H1 (cell line): Measurements from ENCODE around the gene CERS5. TPM values are rescaled to one million over a fixed set of nuclear protein-coding genes. Genes with fewer than 3 reads are reported as not detected.

ENCODE experiments used
- CTCF ChIA-PET: fragments of 300-600 bp; sonication (Branson Sonifier 250); formaldehyde crosslinking; loops from one replicate; lab custom pipeline; 2021; ENCODE audit not compliant: partially characterized antibody; lab: Charles Lee
- POLR2A ChIA-PET: fragments of 300-600 bp; sonication (Branson Sonifier 250); formaldehyde crosslinking; loops from one replicate; lab custom pipeline; 2021; ENCODE audit warnings: inconsistent platforms; ENCODE audit not compliant: partially characterized antibody; lab: Charles Lee
- DNase-seq, 2 experiments: peaks; one replicate each; pipeline versions ENCODE4 v3.0.0 to v3.0.0-alpha.2; 2010 to 2022; ENCODE audit warnings: low spot score in 2 of 2, low read depth in 1 of 2, mixed read lengths in 1 of 2
- FAIRE-seq: peaks from 2 replicates; lab custom pipeline; 2011; peaks lifted over from hg19 to GRCh38; lab: Jason Lieb, UNC
- H2AFZ ChIP-seq: 2 replicates; pipeline ENCODE4 v1.8.1; 2012; ENCODE audit warnings: low read length, inconsistent platforms
- H2AK5ac ChIP-seq: 2 replicates; pipeline ENCODE4 v1.6.1; 2013; ENCODE audit warnings: low read depth, low read length
- H2BK120ac ChIP-seq: replicated peaks from 2 replicates; pipeline ENCODE3; 2013; ENCODE audit warnings: low read depth, low read length, inconsistent platforms
- H2BK12ac ChIP-seq: 2 replicates; pipeline ENCODE4 v1.6.1; 2013; ENCODE audit warnings: low read depth, low read length
- H2BK15ac ChIP-seq: 2 replicates; pipeline ENCODE4 v1.6.1; 2013; ENCODE audit warnings: low read length
- H2BK20ac ChIP-seq: 2 replicates; pipeline ENCODE4 v1.6.1; 2013; ENCODE audit warnings: low read length
- H2BK5ac ChIP-seq: 2 replicates; pipeline ENCODE4 v1.6.1; 2013; ENCODE audit warnings: low read depth, low read length
- H3K14ac ChIP-seq: 2 replicates; pipeline ENCODE4 v1.6.1; 2013; ENCODE audit warnings: inconsistent platforms; ENCODE audit not compliant: insufficient read length
- H3K18ac ChIP-seq: 2 replicates; pipeline ENCODE4 v1.6.1; 2013; ENCODE audit warnings: low read length; ENCODE audit errors: extremely low read depth
- H3K23ac ChIP-seq: 2 replicates; pipeline ENCODE4 v1.6.1; 2013; ENCODE audit warnings: inconsistent platforms; ENCODE audit not compliant: insufficient read length
- H3K23me2 ChIP-seq: 2 replicates; pipeline ENCODE4 v1.6.1; 2013; ENCODE audit warnings: low read depth, low read length
- H3K27ac ChIP-seq: 2 replicates; pipeline ENCODE4 v1.6.1; 2011; ENCODE audit warnings: low read depth, low read length, inconsistent platforms
- H3K27me3 ChIP-seq, 4 experiments: replicated peaks in 1 of 4; 1 replicate in 1 of 4; 2 replicates in 3 of 4; pipeline versions ENCODE4 v1.6.1 to v1.8.1; 2011 to 2013; ENCODE audit warnings: low read length in 3 of 4, mild to moderate bottlenecking in 3 of 4, inconsistent platforms in 2 of 4, mixed read lengths in 2 of 4, moderate library complexity in 1 of 4; ENCODE audit not compliant: control insufficient read depth in 3 of 4, insufficient read depth in 3 of 4; ENCODE audit errors: extremely low read depth in 1 of 4
- H3K36me3 ChIP-seq, 4 experiments: 2 replicates each; pipeline versions ENCODE4 v1.6.1 to v1.8.1; 2011 to 2013; ENCODE audit warnings: mild to moderate bottlenecking in 4 of 4, low read length in 3 of 4, moderate library complexity in 2 of 4, control low read depth in 1 of 4, inconsistent platforms in 1 of 4; ENCODE audit not compliant: insufficient read depth in 4 of 4, control insufficient read depth in 2 of 4
- H3K4ac ChIP-seq: replicated peaks from 2 replicates; pipeline ENCODE3; 2013; ENCODE audit warnings: low read length, low read depth, mixed read lengths, inconsistent platforms; ENCODE audit not compliant: insufficient read length
- H3K4me1 ChIP-seq, 4 experiments: replicated peaks in 1 of 4; 1 replicate in 1 of 4; 2 replicates in 3 of 4; pipeline versions ENCODE4 v1.6.1 to v1.8.1; 2011 to 2013; ENCODE audit warnings: low read length in 3 of 4, inconsistent platforms in 2 of 4, mixed read lengths in 1 of 4; ENCODE audit not compliant: insufficient read depth in 4 of 4, control insufficient read depth in 3 of 4
- H3K4me2 ChIP-seq, 2 experiments: 2 replicates each; pipeline versions ENCODE4 v1.6.1 to v1.8.1; 2011 to 2013; ENCODE audit warnings: low read depth in 2 of 2, low read length in 2 of 2, control low read depth in 1 of 2, inconsistent platforms in 1 of 2, mild to moderate bottlenecking in 1 of 2; ENCODE audit not compliant: insufficient read depth in 1 of 2
- H3K4me3 ChIP-seq, 4 experiments: fragments of 200-600, 300-600 bp in 1 of 4; sonication (generic), shearing (Covaris generic), sonication (Bioruptor Twin) in 1 of 4; 2 replicates each; pipeline versions ENCODE4 v1.5.1 to v1.8.1; 2011 to 2016; ENCODE audit warnings: low read length in 4 of 4, low read depth in 3 of 4, control low read depth in 2 of 4, inconsistent platforms in 2 of 4, mild to moderate bottlenecking in 2 of 4, mixed read lengths in 1 of 4, moderate library complexity in 1 of 4; ENCODE audit not compliant: insufficient read depth in 2 of 4; ENCODE audit errors: extremely low read depth in 1 of 4
- H3K56ac ChIP-seq: replicated peaks from 2 replicates; pipeline ENCODE3; 2013; ENCODE audit warnings: low read depth, mild to moderate bottlenecking, mixed read lengths, low read length, inconsistent platforms; ENCODE audit not compliant: insufficient read length
- H3K79me1 ChIP-seq: 2 replicates; pipeline ENCODE4 v1.6.1; 2013; ENCODE audit warnings: low read depth, low read length, control low read depth
- H3K79me2 ChIP-seq, 2 experiments: 2 replicates each; pipeline versions ENCODE4 v1.6.1 to v1.8.1; 2012 to 2013; ENCODE audit warnings: low read length in 2 of 2, mild to moderate bottlenecking in 2 of 2, inconsistent platforms in 1 of 2; ENCODE audit not compliant: insufficient read depth in 2 of 2, control insufficient read depth in 1 of 2
- H3K9ac ChIP-seq, 4 experiments: replicated peaks in 1 of 4; 1 replicate in 1 of 4; 2 replicates in 3 of 4; pipeline versions ENCODE4 v1.6.1 to v1.8.1; 2011 to 2013; ENCODE audit warnings: low read depth in 3 of 4, low read length in 3 of 4, control low read depth in 2 of 4, mild to moderate bottlenecking in 2 of 4, moderate library complexity in 2 of 4, inconsistent platforms in 1 of 4; ENCODE audit errors: extremely low read depth in 1 of 4
- H3K9me3 ChIP-seq, 2 experiments: 2 replicates each; pipeline versions ENCODE4 v1.6.1 to v1.8.1; 2012 to 2013; ENCODE audit warnings: mild to moderate bottlenecking in 2 of 2, moderate library complexity in 2 of 2, control low read depth in 1 of 2, inconsistent platforms in 1 of 2, low read depth in 1 of 2, low read length in 1 of 2, mixed read lengths in 1 of 2; ENCODE audit not compliant: insufficient read depth in 2 of 2
- H4K20me1 ChIP-seq, 2 experiments: replicated peaks in 1 of 2; 2 replicates each; pipeline versions ENCODE3 to v1.8.1; 2011 to 2013; ENCODE audit warnings: inconsistent platforms in 2 of 2, low read length in 2 of 2, mild to moderate bottlenecking in 1 of 2; ENCODE audit not compliant: insufficient read depth in 2 of 2, control insufficient read depth in 1 of 2
- H4K5ac ChIP-seq: 2 replicates; pipeline ENCODE4 v1.6.1; 2013; ENCODE audit warnings: low read length, low read depth, mixed read lengths, inconsistent platforms; ENCODE audit not compliant: insufficient read length
- H4K8ac ChIP-seq: 2 replicates; pipeline ENCODE4 v1.8.0; 2013; ENCODE audit warnings: mild to moderate bottlenecking, moderate library complexity, low read length, inconsistent platforms; ENCODE audit not compliant: insufficient read depth; ENCODE audit errors: extremely low read depth
- H4K91ac ChIP-seq: replicated peaks from 2 replicates; pipeline ENCODE3; 2013; ENCODE audit warnings: low read length, mixed read lengths, inconsistent platforms; ENCODE audit not compliant: insufficient read length
- ASH2L ChIP-seq: fragments of 200-600, 300-600 bp; sonication (generic); IDR thresholded peaks from one replicate; pipeline ENCODE4 v1.7.1; 2017; ENCODE audit warnings: low read length
- BRCA1 ChIP-seq: IDR thresholded peaks from 2 replicates; pipeline ENCODE4 v1.6.1; 2012; ENCODE audit warnings: low read depth, low read length, improper control_type of control experiment
- GTF2F1 ChIP-seq: IDR thresholded peaks from 2 replicates; pipeline ENCODE4 v1.6.1; 2012; ENCODE audit warnings: low read depth, low read length, improper control_type of control experiment, borderline replicate concordance
- KDM1A ChIP-seq: fragments of 200-600, 300-600 bp; sonication (generic); IDR thresholded peaks from 2 replicates; pipeline ENCODE4 v1.7.1; 2016; ENCODE audit warnings: mild to moderate bottlenecking, low read length, borderline replicate concordance
- POLR2AphosphoS5 ChIP-seq: IDR thresholded peaks from 2 replicates; pipeline ENCODE4 v1.6.1; 2011; ENCODE audit warnings: low read depth, low read length
- RBBP5 ChIP-seq: IDR thresholded peaks from 2 replicates; pipeline ENCODE4 v1.7.1; 2012; ENCODE audit warnings: low read depth, mild to moderate bottlenecking, inconsistent platforms, low read length, moderate library complexity, borderline replicate concordance
- RNF2 ChIP-seq: fragments of 200-900, 300-1000 bp; sonication (generic); IDR thresholded peaks from 2 replicates; pipeline ENCODE4 v1.7.1; 2016; ENCODE audit warnings: borderline replicate concordance, low read depth, mild to moderate bottlenecking, antibody characterized with exemption, low read length; ENCODE audit not compliant: poor library complexity, severe bottlenecking; ENCODE audit errors: missing control alignments
- RXRA ChIP-seq: IDR thresholded peaks from 2 replicates; pipeline ENCODE4 v1.6.1; 2011; ENCODE audit warnings: low read depth, mild to moderate bottlenecking, low read length, moderate library complexity; ENCODE audit not compliant: insufficient read depth
- SP1 ChIP-seq: IDR thresholded peaks from 2 replicates; pipeline ENCODE4 v1.6.1; 2011; ENCODE audit warnings: low read depth, low read length
- SRF ChIP-seq: IDR thresholded peaks from 2 replicates; pipeline ENCODE4 v1.6.1; 2011; ENCODE audit warnings: mild to moderate bottlenecking, low read depth, low read length, moderate library complexity
- SUZ12 ChIP-seq: fragments of 200-600 bp; sonication (generic); IDR thresholded peaks from 2 replicates; pipeline ENCODE4 v1.6.1; 2012; ENCODE audit warnings: mild to moderate bottlenecking, inconsistent platforms, low read length, moderate library complexity, mixed read lengths
- TAF1 ChIP-seq: IDR thresholded peaks from 2 replicates; pipeline ENCODE4 v1.6.1; 2011; ENCODE audit warnings: mild to moderate bottlenecking, low read depth, low read length
- TAF7 ChIP-seq: optimal IDR thresholded peaks from 2 replicates; pipeline ENCODE3; 2011; ENCODE audit warnings: low read depth, mild to moderate bottlenecking, inconsistent platforms, low read length, moderate library complexity, borderline replicate concordance
- YY1 ChIP-seq: IDR thresholded peaks from 2 replicates; pipeline ENCODE4 v1.6.1; 2011; ENCODE audit warnings: low read depth, mild to moderate bottlenecking, low read length
- ZNF274 ChIP-seq: IDR thresholded peaks from 2 replicates; pipeline ENCODE4 v1.7.0; 2012; ENCODE audit warnings: low read length, borderline replicate concordance; ENCODE audit errors: extremely low read depth
- WGBS, 2 experiments: shearing (Covaris generic) in 1 of 2; methylation state at CpG; one replicate each; pipeline versions ENCODE4 v1.1.6 to v1.1.7; 2013 to 2015; ENCODE audit warnings: low lambda C conversion rate in 2 of 2, mixed read lengths in 2 of 2, inconsistent platforms in 1 of 2, low coverage in 1 of 2, missing lambda C conversion rate in 1 of 2; ENCODE audit not compliant: insufficient replicate concordance in 2 of 2, insufficient coverage in 1 of 2, insufficient read length in 1 of 2; ENCODE audit errors: extremely low coverage in 1 of 2, missing lambda C conversion rate in 1 of 2; 5-methylcytosine and 5-hydroxymethylcytosine counted together
- polyA plus RNA-seq, 7 experiments: library from polyadenylated mRNA; depleted of rRNA in 3 of 7; stranded (reverse) in 5 of 7; unstranded in 2 of 7; fragments of >200 nt in 5 of 7; fragments of 200-250 nt in 2 of 7; gene quantifications; 1 replicate in 5 of 7; 2 replicates in 1 of 7; 4 replicates in 1 of 7; pipeline versions ENCODE4 v1.2.1 to v1.2.3, GENCODE V29; 2011 to 2013; ENCODE audit warnings: missing spikeins in 2 of 7, mixed read lengths in 2 of 7
- total RNA-seq: library from RNA; stranded (reverse); fragmentation: NEBNext Ultra II Directional; extraction: Animal tissue kit (Norgen Biotek cat#: 25700); gene quantifications from 2 replicates; pipeline ENCODE4 v1.2.1, GENCODE V29; 2021

CERS5 gene
- total and polyA plus RNA-seq, 2 of the 8 experiments (the other 6 are each of a cell fraction or from before 2014, with no cell fraction given) = 69.2 to 119 TPM

GRCh38 chr12:50175716-50176026, 8.5 kb upstream of the CERS5 start:
- H2BK5ac ChIP-seq = no peak overlapping the region
- TF ChIP-seq ZNF274 (no peak), SUZ12 (no peak), KDM1A (no peak), RNF2 (no peak), GTF2F1 (no peak), ASH2L (no peak), SP1 (no peak), SRF (no peak), POLR2AphosphoS5 (no peak), TAF7 (no peak), TAF1 (no peak), RBBP5 (no peak), RXRA (no peak), BRCA1 (no peak), YY1 (no peak)

More at GRCh38 chr12:50175716-50176026, 8.5 kb upstream of the CERS5 start:
- H2AFZ ChIP-seq = no peak overlapping the region
- no peaks in the 10 kb centered on the region for H3K79me1 ChIP-seq
- no peak overlapping the region for H4K5ac ChIP-seq
- H3K18ac ChIP-seq = no peak overlapping the region
- no peak overlapping the region for H3K4me2 ChIP-seq
- no peak overlapping the region for H3K27ac ChIP-seq
- DNase-seq = no peak
- no peak overlapping the region for H4K91ac ChIP-seq
- POLR2A ChIA-PET = interaction anchor here (1.2 kb wide), 2 partner anchors 75 to 88 kb away, joined by 4 to 5 read pairs; no protein-coding TSS in a partner anchor
- no peak overlapping the region for H4K8ac ChIP-seq
- H2BK20ac ChIP-seq = no peak overlapping the region
- H2AK5ac ChIP-seq = no peak overlapping the region
- no peak overlapping the region for H3K14ac ChIP-seq
- H3K9ac ChIP-seq = no peak overlapping the region
- H2BK120ac ChIP-seq = no peak overlapping the region
- H3K56ac ChIP-seq = no peak overlapping the region
- WGBS, 2 experiments = 80% methylated on average over 1 of the region's 1 CpG; no CpG with 5 or more reads in 1 of the 2 experiments
- peaks cover 0 to 18% (median 12%) of the 10 kb centered on the region in 4 experiments; a peak in 4 of 8 replicates for H3K36me3 ChIP-seq
- CTCF ChIA-PET = interaction anchor here (0.5 to 11.0 kb wide), 32 partner anchors 8 to 207 kb away, joined by 3 to 135 read pairs (median 4); partner anchors contain the start of genes CERS5, COX14, GPD1 and LIMA1
- no peak overlapping the region for H2BK15ac ChIP-seq
- no peak overlapping the region for H3K4me3 ChIP-seq
- H3K9me3 ChIP-seq = no peaks in the 10 kb centered on the region
- no peak for FAIRE-seq
- no peak overlapping the region for H3K23ac ChIP-seq
- no peaks in the 10 kb centered on the region for H4K20me1 ChIP-seq
- no peaks in the 10 kb centered on the region for H3K23me2 ChIP-seq
- H3K27me3 ChIP-seq = no peaks in the 10 kb centered on the region
- H2BK12ac ChIP-seq = no peak overlapping the region
- H3K4ac ChIP-seq = no peak overlapping the region
- no peaks in the 10 kb centered on the region for H3K79me2 ChIP-seq
- H3K4me1 ChIP-seq = no peaks in the 10 kb centered on the region
